Dedifferentiated amniotic fluid mesenchymal stem cell (primary cell): Measurements from ENCODE around the gene ANKRD11.
"Not testable (repeated sequence)": the region's sequence is repeated elsewhere in the genome, so short reads cannot be mapped to it uniquely, and the experiment has no call there.

Experiments used
- DNase-seq: peaks from one replicate; pipeline ENCODE4 v3.0.0-alpha.2; 2016; ENCODE audit errors: extremely low spot score

Gene ANKRD11

DNA sequence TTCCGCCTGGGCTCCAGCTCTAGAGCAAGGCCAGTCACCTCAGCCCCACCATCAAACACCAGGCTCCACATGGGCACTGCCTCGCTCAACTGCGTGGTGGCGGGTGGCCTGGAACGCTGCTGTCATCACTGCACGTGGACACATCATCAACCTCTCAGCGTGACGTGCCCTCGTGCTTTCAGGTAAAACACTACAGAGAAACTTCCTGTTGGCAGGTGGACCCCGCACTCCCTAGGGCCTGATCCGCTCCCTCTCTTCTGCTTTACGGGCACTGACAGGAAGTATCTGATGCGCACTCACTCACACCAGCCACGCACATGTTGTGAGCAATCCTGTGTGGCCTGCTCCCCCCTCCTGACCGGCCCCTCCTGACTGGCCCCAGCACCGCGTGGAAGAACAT lies 87.4 kb downstream of the ANKRD11 start:
- DNase-seq, result no peak

GRCh38 chr16:89401641-89402445 lies 88.5 kb downstream of the ANKRD11 start:
- DNase-seq, result peak; percentile 62

GRCh38 chr16:89401205-89401604 lies 89.2 kb downstream of the ANKRD11 start:
- DNase-seq, result no peak

- no peak for DNase-seq
Measured at GRCh38 chr16:89400740-89401139, 89.6 kb downstream of the ANKRD11 start.

- no peak for DNase-seq
Measured at GRCh38 chr16:89398924-89399323, 91.4 kb downstream of the ANKRD11 start.

DNA sequence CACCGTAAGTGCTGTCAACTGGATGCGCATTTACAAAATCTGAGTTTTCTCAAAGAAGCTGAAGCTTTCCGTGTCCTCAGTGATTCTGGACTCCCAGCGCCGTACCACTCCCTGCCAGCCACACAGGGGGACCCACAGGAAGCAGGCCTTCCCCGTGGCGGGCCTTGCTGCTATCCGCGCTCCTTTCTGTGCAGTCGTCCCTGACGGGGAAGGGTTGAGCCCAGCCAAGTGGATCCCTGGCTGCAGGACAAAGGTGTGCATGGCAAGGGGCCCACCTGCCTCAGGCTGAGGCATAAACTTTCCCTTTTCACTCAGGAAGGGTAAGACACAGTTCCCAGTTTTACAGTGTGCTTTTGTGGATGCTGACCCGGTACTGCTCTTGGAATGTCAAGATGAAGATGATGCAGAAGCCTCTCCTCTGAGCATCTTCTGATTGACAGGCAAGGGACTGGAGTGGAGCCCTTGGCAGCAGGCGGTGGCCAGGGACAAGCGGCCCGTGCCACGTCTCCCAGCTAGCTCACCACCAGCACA lies 93.0 kb downstream of the ANKRD11 start:
- DNase-seq, result no peak

DNA sequence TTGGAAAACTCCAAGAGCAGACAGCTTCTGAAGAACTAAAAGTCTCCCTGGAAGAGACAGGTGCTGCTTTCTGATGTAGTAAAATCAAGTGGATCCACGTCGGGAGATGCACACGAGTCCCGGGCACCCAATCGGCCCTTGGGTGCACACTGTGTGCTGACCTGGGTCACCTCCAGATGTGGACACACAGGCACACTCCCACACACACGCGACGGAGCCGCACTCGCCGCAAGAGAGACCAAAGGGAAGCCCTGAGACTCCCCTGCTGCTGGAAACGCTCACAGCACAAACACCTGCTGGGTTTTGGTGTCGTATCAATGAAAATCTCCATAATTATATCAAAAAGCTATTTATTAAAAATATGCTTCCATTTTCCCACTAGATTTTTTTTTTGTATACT lies 94.2 kb downstream of the ANKRD11 start:
- DNase-seq, result no peak

DNA sequence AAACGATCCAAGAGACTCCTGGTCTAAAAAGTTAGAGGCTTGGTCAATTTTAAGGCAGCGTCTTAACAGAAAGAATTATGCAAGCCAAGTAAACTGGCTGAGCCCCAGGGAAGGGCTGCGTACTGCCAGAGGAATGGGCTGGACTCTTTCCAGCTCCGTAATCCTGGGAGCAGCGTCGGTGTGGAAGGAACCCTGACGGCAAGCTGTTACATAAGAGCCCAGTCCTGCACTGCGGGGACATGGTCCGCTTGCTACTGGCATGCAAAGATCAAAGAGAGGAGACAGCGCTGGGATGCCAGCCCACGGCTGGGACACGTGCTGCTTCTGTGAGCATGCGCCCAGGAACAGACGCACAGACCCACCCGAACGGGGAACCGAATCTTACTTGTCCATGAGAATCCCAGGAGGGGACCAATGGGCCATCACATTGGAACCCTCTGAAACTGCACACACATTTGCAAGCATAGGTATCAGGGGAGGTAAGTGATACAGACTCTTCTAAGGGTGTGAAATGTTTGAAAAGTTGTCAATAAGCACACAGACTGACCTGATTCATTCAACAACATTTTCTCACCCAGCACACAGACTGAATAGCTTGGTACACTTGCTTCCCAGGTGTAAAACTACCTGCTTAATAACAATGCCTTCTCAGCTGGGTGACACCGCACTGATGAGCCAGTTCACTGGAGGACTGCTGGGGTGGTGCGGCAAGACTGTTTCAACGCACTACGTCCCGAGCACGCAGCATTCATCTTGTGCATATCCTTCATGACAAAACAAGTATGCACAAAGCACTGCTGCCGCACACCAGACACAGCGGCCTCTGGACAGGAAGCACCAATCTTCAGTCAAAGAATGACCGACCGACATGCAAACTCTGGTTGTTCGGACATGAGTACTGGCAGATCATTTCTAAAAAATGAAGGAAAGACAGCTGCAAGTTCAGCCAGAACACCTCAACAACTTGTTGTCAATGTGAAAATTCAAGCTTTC lies 94.9 kb downstream of the ANKRD11 start:
- peak; percentile 98 for DNase-seq

GRCh38 chr16:89393738-89394406 lies 96.5 kb downstream of the ANKRD11 start:
- DNase-seq, result no peak

GRCh38 chr16:89392881-89393737 lies 97.3 kb downstream of the ANKRD11 start:
- no peak for DNase-seq

DNA sequence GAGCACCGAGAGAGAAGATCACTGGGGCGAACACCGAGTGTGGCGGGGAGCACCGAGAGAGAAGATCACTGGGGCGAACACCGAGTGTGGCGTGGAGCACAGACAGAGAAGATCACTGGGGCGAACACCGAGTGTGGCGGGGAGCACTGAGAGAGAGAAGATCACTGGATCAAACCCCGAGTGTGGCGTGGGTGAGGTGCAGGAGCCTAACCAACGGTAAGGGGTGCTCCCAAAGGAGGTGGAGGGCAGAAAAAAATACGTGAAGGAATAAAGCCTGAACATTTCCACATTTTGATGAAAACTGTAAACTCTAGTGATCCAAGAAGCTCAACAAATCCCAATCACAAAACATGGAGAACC lies 100.2 kb downstream of the ANKRD11 start:
- DNase-seq, result not testable (repeated sequence)

GRCh38 chr16:89389504-89390223 lies 100.7 kb downstream of the ANKRD11 start:
- not testable (repeated sequence) for DNase-seq

- DNase-seq, result no peak
Measured at GRCh38 chr16:89388536-89388935, 101.8 kb downstream of the ANKRD11 start.

DNA sequence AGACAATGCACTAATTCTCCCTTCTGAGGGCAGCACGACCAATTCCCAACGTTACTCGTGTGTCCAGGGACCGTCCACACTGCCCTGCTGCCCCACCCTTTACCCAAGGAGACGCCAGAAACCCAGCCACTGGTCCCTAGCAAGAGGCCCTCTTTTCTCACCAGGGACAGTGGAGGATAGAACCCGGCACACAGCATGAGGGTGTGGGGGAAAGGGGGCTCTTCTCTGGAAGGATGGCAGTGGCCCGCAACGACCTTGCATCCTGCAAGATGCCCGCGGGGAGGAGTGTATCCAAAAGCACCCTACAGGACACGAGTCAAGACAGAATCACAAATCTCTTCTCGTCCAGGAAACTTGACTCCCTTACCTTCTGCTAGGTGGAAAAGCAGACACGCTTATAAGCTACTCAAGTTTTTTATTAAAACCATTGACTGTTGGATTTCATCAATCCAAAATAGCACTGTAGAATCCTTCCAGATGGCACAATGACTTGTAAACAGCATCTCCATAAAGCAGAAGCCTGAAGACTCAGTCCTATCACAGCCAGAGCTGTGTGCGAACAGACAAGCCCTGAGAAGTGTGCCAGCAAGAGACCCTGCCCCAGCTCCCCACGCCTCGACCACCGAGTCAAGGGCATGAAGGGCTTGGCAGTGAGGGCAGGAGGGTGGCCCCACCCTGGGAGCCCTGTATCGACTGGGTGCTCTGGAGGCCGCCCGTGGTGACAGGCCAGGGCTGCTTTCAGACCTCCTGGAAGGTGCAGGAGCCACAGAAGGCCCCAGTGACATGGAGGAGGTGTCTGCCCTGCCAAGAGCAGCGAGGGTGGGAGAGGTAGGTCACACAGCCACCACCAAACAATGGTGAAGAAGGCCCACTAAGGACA lies 103.8 kb downstream of the ANKRD11 start:
- DNase-seq, result no peak

- no peak for DNase-seq
Measured at GRCh38 chr16:89385712-89386111, 104.6 kb downstream of the ANKRD11 start.

GRCh38 chr16:89384282-89384681 lies 106.1 kb downstream of the ANKRD11 start:
- no peak for DNase-seq

DNA sequence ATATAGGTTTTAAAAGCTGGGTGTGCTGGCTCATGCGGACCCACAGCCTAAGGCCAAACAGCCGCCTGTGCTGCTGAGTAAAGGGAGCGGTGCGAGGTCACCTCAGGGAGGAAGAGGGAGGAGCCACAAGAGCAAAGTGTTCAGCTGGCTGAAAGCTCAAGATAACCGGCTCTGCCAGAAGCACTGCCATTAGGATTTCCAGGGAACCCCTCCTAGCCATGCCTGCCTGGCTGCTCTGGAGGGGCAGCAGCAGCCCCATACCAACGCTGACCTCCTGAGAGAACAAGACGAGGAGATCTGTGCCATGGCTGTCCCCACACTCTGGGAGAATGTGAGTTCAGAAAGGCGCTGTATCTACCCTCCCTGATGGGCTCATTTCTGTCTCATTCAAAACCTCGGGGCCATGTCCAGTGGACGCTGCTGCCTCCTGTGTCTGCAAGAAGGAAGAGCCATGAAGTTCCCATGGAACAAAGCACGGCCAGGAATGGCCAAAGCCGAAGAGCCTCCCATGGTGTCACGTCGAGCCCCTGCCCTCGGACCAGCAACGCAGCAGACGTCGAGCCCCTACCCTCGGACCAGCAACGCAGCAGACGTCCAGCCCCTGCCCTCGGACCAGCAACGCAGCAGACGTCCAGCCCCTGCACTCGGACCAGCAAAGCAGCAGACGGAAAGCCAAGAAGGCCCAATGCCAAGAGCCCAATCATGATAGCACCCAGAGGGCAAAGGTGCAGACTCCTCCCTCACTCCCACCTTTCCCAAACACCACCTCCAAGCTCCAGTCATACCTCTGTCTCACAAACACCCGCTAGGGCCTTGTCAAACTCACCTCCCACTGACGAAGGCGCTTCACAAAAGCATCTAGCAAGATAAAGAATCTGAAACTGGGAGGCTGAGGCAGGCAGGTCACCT lies 107.0 kb downstream of the ANKRD11 start:
- no peak for DNase-seq

- DNase-seq, result not testable (repeated sequence)
Measured at GRCh38 chr16:89382555-89382954, 107.8 kb downstream of the ANKRD11 start.
